WI38 (cell line): ENCODE data around the gene MR1.

Experiments
- H3K4me3 ChIP-seq: 2 replicates; pipeline ENCODE4 v1.5.1; 2011; ENCODE audit warnings: low read depth, mild to moderate bottlenecking, control low read depth, low read length
- CTCF ChIP-seq: IDR thresholded peaks from 2 replicates; pipeline ENCODE4 v1.5.1; 2012; ENCODE audit warnings: low read depth, mild to moderate bottlenecking, control low read depth, low read length

Gene MR1

GRCh38 chr1:181010789-181011188, 23.0 kb upstream of the MR1 start:
- TF ChIP-seq CTCF: no peak
- H3K4me3 ChIP-seq: no peak overlapping the region

GRCh38 chr1:181011301-181012202, 22.2 kb upstream of the MR1 start:
- no peak overlapping the region for H3K4me3 ChIP-seq
- no peak for TF ChIP-seq CTCF

GRCh38 chr1:181012203-181012745, 21.5 kb upstream of the MR1 start:
- no peak overlapping the region for H3K4me3 ChIP-seq
- no peak for TF ChIP-seq CTCF

- no peak overlapping the region for H3K4me3 ChIP-seq
- TF ChIP-seq CTCF: no peak
These were observed 20.6 kb upstream of the MR1 start for GRCh38 chr1:181013144-181013543.

GRCh38 chr1:181014477-181015250, 19.1 kb upstream of the MR1 start:
- no peak for TF ChIP-seq CTCF
- no peak overlapping the region for H3K4me3 ChIP-seq

GRCh38 chr1:181015251-181015615, 18.6 kb upstream of the MR1 start:
- no peak for TF ChIP-seq CTCF

GRCh38 chr1:181016563-181016962, 17.2 kb upstream of the MR1 start:
- TF ChIP-seq CTCF: no peak

More at GRCh38 chr1:181015251-181015615, 18.6 kb upstream of the MR1 start:
- no peak overlapping the region for H3K4me3 ChIP-seq

More at GRCh38 chr1:181016563-181016962, 17.2 kb upstream of the MR1 start:
- no peak overlapping the region for H3K4me3 ChIP-seq
